Measurements from ENCODE around the gene PTPN21. TPM values are rescaled to one million over a fixed set of nuclear protein-coding genes. Genes with fewer than 3 reads are reported as not detected.

Gene PTPN21
- total and polyA plus RNA-seq, 2 of the 13 experiments (the other 11 are each of a cell fraction or from before 2014, with no cell fraction given): 2.0 to 3.7 TPM

DNA sequence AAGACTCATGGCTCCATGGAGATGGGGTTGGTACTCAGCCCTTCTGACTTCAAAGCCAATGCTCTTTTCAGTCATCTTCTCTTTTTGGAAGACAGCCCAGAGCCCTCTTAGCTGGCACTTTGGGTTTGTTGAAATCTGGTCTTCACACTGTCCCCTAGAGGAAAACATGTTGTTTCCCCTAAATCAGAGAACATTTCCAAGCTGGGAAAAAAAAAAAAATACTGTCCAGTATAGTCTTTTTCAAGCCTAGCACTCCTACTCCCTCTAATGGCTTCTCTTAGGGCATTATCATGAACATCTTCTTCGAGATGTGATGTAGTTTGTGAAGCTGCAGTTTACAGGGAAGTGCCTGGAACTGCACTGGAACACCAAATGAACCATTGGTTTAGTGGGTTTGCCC, 5.0 kb upstream of the PTPN21 start (continued):
- TF ChIP-seq PBX2 (CRISPR knock-in tag; IDR thresholded peaks at IDR 0.05) (no peak), NFYC (CRISPR knock-in tag; IDR thresholded peaks at IDR 0.05) (no peak), ZBTB21 (CRISPR knock-in tag; IDR thresholded peaks at IDR 0.05) (no peak), HOMEZ (CRISPR knock-in tag; IDR thresholded peaks at IDR 0.05; ENCODE audit: low read depth) (no peak), ZNF207 (IDR thresholded peaks at IDR 0.05; ENCODE audit: borderline replicate concordance) (no peak), STAG1 (CRISPR knock-in tag; IDR thresholded peaks at IDR 0.05) (peak; percentile 81), TRIM24 (CRISPR knock-in tag; IDR thresholded peaks at IDR 0.05) (no peak), TEAD2 (CRISPR knock-in tag; IDR thresholded peaks at IDR 0.05) (no peak), ZNF543 (CRISPR knock-in tag; IDR thresholded peaks at IDR 0.05) (no peak), MEIS2 (CRISPR knock-in tag; IDR thresholded peaks at IDR 0.05) (no peak), GPN1 (CRISPR knock-in tag; IDR thresholded peaks at IDR 0.05; ENCODE audit: borderline replicate concordance) (no peak)

DNA sequence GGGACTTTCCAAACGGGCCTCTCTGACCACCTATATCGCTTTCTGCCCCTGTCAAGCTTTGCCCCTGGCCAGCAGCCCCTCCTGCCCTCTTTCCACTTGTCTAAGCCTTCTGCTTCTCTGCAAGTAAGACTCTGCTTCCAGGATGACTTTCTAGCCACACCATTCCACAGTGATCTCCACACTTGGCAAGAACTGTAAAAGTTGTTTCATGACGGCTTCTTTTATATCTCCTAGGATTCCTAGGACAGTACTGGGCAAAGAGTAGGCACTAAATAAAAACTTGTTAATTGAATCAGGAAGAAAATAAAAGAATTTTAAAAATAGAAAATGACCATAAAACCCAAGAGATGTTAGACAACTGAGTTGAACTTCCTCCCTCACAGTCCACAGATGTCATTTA, 1.8 kb upstream of the PTPN21 start:
- H3K4me2 ChIP-seq (ENCODE audit: low read depth, low read length): no peak overlapping the region
- intact Hi-C loops (cut with micrococcal nuclease; ENCODE audit: unreplicated experiment): loop anchor here (10.0 kb wide), 1 partner anchor 172 kb away; the partner anchor contains the start of gene SPATA7
- H2AFZ ChIP-seq (ENCODE audit: low read length): no peak overlapping the region
- H3K36me3 ChIP-seq (replicated peaks in 1 of 2; ENCODE audit: control insufficient read depth in 1 of 2, insufficient read depth in 2 of 2, low read length in 2 of 2): no peaks in the 10 kb centered on the region
- DNase-seq (ENCODE audit: low spot score): no peak
- no peaks in the 10 kb centered on the region for H3K9me3 ChIP-seq (ENCODE audit: low read length)
- no peak for FAIRE-seq
- H3K4me3 ChIP-seq (replicated peaks in 1 of 3; ENCODE audit: insufficient read depth in 1 of 3, low read depth in 2 of 3, low read length in 3 of 3): no peak overlapping the region
- no peak overlapping the region for H3K27ac ChIP-seq (ENCODE audit: extremely low read length, insufficient read depth, low read length)
- no peak for ATAC-seq
- no peaks in the 10 kb centered on the region for H3K79me2 ChIP-seq (ENCODE audit: insufficient read depth, low read length)
- H3K27me3 ChIP-seq (ENCODE audit: control insufficient read depth in 1 of 2, insufficient read depth in 2 of 2, low read length in 2 of 2): no peaks in the 10 kb centered on the region
- in situ Hi-C loops (cut with HindIII; ENCODE audit: extremely low pct_ligation_motif_present, low pct_unique_long_range_greater_than_20kb): no loop called here
- H4K20me1 ChIP-seq (ENCODE audit: insufficient read depth, low read length): no peaks in the 10 kb centered on the region
- BruUV-seq (replicated peaks): no TSS peak
- peaks cover 38% of the 10 kb centered on the region for H3K4me1 ChIP-seq (ENCODE audit: insufficient read depth, low read length)
- 31% methylated on average over 3 of the region's 3 CpGs for WGBS (ENCODE audit: low lambda C conversion rate)
- POLR2A ChIA-PET: no interaction called here
- H3K9ac ChIP-seq (ENCODE audit: insufficient read depth, low read depth, low read length): no peak overlapping the region
- CTCF ChIA-PET (ENCODE audit: low intra/inter-chr PET ratio, low total read pairs): no interaction called here
- TF ChIP-seq ZNF12 (CRISPR knock-in tag; IDR thresholded peaks at IDR 0.05): no peak
- TF ChIP-seq REPIN1 (CRISPR knock-in tag; IDR thresholded peaks at IDR 0.05; ENCODE audit: borderline replicate concordance, low read depth): no peak
- no peak for TF ChIP-seq KDM2A (CRISPR knock-in tag; IDR thresholded peaks at IDR 0.05; ENCODE audit: borderline replicate concordance, low read depth)
- TF ChIP-seq ZBTB20 (CRISPR knock-in tag; IDR thresholded peaks at IDR 0.05; ENCODE audit: borderline replicate concordance, low read depth): no peak
- no peak for TF ChIP-seq HIVEP1 (CRISPR knock-in tag; IDR thresholded peaks at IDR 0.05)
- no peak for TF ChIP-seq SP4 (CRISPR knock-in tag; IDR thresholded peaks at IDR 0.05)
- TF ChIP-seq NCOA1 (CRISPR knock-in tag; IDR thresholded peaks at IDR 0.05): no peak
- TF ChIP-seq ZNF451 (CRISPR knock-in tag; IDR thresholded peaks at IDR 0.05): no peak
- TF ChIP-seq RFX1 (IDR thresholded peaks at IDR 0.05): no peak
- TF ChIP-seq, protein P1, sequence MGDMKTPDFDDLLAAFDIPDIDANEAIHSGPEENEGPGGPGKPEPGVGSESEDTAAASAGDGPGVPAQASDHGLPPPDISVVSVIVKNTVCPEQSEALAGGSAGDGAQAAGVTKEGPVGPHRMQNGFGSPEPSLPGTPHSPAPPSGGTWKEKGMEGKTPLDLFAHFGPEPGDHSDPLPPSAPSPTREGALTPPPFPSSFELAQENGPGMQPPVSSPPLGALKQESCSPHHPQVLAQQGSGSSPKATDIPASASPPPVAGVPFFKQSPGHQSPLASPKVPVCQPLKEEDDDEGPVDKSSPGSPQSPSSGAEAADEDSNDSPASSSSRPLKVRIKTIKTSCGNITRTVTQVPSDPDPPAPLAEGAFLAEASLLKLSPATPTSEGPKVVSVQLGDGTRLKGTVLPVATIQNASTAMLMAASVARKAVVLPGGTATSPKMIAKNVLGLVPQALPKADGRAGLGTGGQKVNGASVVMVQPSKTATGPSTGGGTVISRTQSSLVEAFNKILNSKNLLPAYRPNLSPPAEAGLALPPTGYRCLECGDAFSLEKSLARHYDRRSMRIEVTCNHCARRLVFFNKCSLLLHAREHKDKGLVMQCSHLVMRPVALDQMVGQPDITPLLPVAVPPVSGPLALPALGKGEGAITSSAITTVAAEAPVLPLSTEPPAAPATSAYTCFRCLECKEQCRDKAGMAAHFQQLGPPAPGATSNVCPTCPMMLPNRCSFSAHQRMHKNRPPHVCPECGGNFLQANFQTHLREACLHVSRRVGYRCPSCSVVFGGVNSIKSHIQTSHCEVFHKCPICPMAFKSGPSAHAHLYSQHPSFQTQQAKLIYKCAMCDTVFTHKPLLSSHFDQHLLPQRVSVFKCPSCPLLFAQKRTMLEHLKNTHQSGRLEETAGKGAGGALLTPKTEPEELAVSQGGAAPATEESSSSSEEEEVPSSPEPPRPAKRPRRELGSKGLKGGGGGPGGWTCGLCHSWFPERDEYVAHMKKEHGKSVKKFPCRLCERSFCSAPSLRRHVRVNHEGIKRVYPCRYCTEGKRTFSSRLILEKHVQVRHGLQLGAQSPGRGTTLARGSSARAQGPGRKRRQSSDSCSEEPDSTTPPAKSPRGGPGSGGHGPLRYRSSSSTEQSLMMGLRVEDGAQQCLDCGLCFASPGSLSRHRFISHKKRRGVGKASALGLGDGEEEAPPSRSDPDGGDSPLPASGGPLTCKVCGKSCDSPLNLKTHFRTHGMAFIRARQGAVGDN (CRISPR knock-in tag; IDR thresholded peaks at IDR 0.05): no peak
